Smooth muscle cell (in vitro differentiated cells): ENCODE data around the gene GAREM1. TPM values are rescaled to one million over a fixed set of nuclear protein-coding genes. Genes with fewer than 3 reads are reported as not detected.

ENCODE experiments used
- DNase-seq: peaks from one replicate; lab custom pipeline; 2025; ENCODE audit not compliant: unreplicated experiment; lab: John Stamatoyannopoulos, UW
- H2AFZ ChIP-seq: fragments of 200-600 bp; sonication (generic); 2 replicates; pipeline ENCODE4 v1.6.0; 2016; ENCODE audit warnings: antibody characterized with exemption, low read depth, mild to moderate bottlenecking
- H3F3A ChIP-seq: fragments of 200-600 bp; sonication (generic); 2 replicates; pipeline ENCODE4 v1.6.0; 2017; ENCODE audit warnings: antibody characterized with exemption, low read depth
- H3K27ac ChIP-seq: fragments of 200-600 bp; sonication (generic); 2 replicates; pipeline ENCODE4 v1.5.1; 2016; ENCODE audit warnings: low read depth, mild to moderate bottlenecking
- H3K27me3 ChIP-seq: fragments of 200-600 bp; sonication (generic); 2 replicates; pipeline ENCODE4 v1.6.1; 2016; ENCODE audit warnings: low read depth, mild to moderate bottlenecking
- H3K36me3 ChIP-seq: fragments of 200-600 bp; sonication (generic); 2 replicates; pipeline ENCODE4 v1.5.1; 2016; ENCODE audit warnings: low read depth
- H3K4me1 ChIP-seq: fragments of 200-600 bp; sonication (generic); 2 replicates; pipeline ENCODE4 v1.5.1; 2016; ENCODE audit warnings: low read depth
- H3K4me2 ChIP-seq: fragments of 200-600 bp; sonication (generic); 2 replicates; pipeline ENCODE4 v1.6.0; 2016; ENCODE audit warnings: mild to moderate bottlenecking
- H3K4me3 ChIP-seq: fragments of 200-600 bp; sonication (generic); 2 replicates; pipeline ENCODE4 v1.5.1; 2016; ENCODE audit warnings: mild to moderate bottlenecking
- H3K79me2 ChIP-seq: fragments of 200-600 bp; sonication (generic); 2 replicates; pipeline ENCODE4 v1.6.0; 2016; ENCODE audit warnings: low read depth, mild to moderate bottlenecking
- H3K9ac ChIP-seq: fragments of 200-600 bp; sonication (generic); 2 replicates; pipeline ENCODE4 v1.6.0; 2016; ENCODE audit warnings: low read depth
- H3K9me3 ChIP-seq: fragments of 200-600 bp; sonication (generic); replicated peaks from 2 replicates; pipeline ENCODE4 v1.5.1; 2016; ENCODE audit warnings: low read depth
- H4K20me1 ChIP-seq: fragments of 200-600 bp; sonication (generic); 2 replicates; pipeline ENCODE4 v1.6.0; 2016; ENCODE audit warnings: low read depth
- WGBS: methylation state at CpG from one replicate; pipeline ENCODE4 v1.1.7; 2016; ENCODE audit warnings: low lambda C conversion rate; 5-methylcytosine and 5-hydroxymethylcytosine counted together
- polyA plus RNA-seq: library from polyadenylated mRNA; unstranded; fragments of >200 nt; fragmentation: Nextera tagmentation; extraction: Ambion mirVana; gene quantifications from 2 replicates; pipeline ENCODE4 v1.2.1, GENCODE V29; 2016
- total RNA-seq: library from RNA; depleted of rRNA; stranded (reverse); fragments of >200 nt; gene quantifications from 2 replicates; pipeline ENCODE4 v1.2.3, GENCODE V29; 2014
- TF ChIP-seq, protein P1 (sequence below): fragments of 200-600 bp; sonication (generic); IDR thresholded peaks from 2 replicates; pipeline ENCODE4 v1.5.1; 2017; ENCODE audit warnings: borderline replicate concordance, mild to moderate bottlenecking, antibody characterized with exemption; ENCODE audit not compliant: insufficient read depth, poor library complexity, severe bottlenecking

GAREM1 gene
- total and polyA plus RNA-seq, 2 experiments from 2014 or later: 0.33 to 13.4 TPM

GRCh38 chr18:32439802-32440201 is 30.9 kb downstream of the GAREM1 start:
- Histone ChIP-seq H2AFZ (no peak overlapping the region), H3K36me3 (no peaks in the 10 kb centered on the region), H3K9ac (no peak overlapping the region), H3F3A (no peaks in the 10 kb centered on the region), H3K4me1 (no peaks in the 10 kb centered on the region), H3K4me2 (no peak overlapping the region), H3K27ac (no peak overlapping the region), H4K20me1 (no peaks in the 10 kb centered on the region), H3K4me3 (no peak overlapping the region), H3K27me3 (no peaks in the 10 kb centered on the region), H3K79me2 (no peaks in the 10 kb centered on the region), H3K9me3 (no peaks in the 10 kb centered on the region)
- 89% methylated on average over 1 of the region's 1 CpG for WGBS
- TF ChIP-seq, protein P1, sequence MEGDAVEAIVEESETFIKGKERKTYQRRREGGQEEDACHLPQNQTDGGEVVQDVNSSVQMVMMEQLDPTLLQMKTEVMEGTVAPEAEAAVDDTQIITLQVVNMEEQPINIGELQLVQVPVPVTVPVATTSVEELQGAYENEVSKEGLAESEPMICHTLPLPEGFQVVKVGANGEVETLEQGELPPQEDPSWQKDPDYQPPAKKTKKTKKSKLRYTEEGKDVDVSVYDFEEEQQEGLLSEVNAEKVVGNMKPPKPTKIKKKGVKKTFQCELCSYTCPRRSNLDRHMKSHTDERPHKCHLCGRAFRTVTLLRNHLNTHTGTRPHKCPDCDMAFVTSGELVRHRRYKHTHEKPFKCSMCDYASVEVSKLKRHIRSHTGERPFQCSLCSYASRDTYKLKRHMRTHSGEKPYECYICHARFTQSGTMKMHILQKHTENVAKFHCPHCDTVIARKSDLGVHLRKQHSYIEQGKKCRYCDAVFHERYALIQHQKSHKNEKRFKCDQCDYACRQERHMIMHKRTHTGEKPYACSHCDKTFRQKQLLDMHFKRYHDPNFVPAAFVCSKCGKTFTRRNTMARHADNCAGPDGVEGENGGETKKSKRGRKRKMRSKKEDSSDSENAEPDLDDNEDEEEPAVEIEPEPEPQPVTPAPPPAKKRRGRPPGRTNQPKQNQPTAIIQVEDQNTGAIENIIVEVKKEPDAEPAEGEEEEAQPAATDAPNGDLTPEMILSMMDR: no peak
- no peak for DNase-seq

- Histone ChIP-seq H3K27ac (no peak overlapping the region), H4K20me1 (no peaks in the 10 kb centered on the region), H3K79me2 (no peaks in the 10 kb centered on the region), H2AFZ (no peak overlapping the region), H3K4me2 (no peak overlapping the region), H3K4me3 (no peak overlapping the region), H3K27me3 (no peaks in the 10 kb centered on the region), H3K36me3 (no peaks in the 10 kb centered on the region), H3K4me1 (no peaks in the 10 kb centered on the region), H3K9ac (no peak overlapping the region), H3F3A (no peaks in the 10 kb centered on the region), H3K9me3 (no peaks in the 10 kb centered on the region)
- DNase-seq: no peak
- TF ChIP-seq, protein P1: no peak
- WGBS: 86% methylated on average over 2 of the region's 2 CpGs
Measured at GRCh38 chr18:32439241-32439640, 31.4 kb downstream of the GAREM1 start.

DNA sequence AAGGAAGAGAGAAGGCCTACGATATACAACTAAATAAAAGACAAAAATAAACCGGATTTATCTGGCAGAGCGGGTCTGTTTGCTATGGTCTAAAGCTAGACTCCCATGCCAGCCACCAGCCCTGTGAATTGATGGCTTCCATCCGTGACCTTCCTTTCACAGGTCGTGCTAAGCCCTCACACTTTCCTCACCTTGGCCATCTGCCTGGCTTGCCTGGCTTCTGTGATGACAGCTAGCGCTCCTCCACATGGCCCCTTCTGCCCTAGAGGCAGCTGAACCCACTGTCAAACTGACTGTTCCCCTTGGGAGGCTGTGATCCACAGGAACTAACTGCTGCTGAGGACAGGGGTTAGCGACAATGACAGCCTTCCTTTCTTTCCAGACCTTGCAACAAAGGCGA is 32.5 kb downstream of the GAREM1 start:
- no peaks in the 10 kb centered on the region for H3K4me1 ChIP-seq
- no peaks in the 10 kb centered on the region for H3K9me3 ChIP-seq
- H3K27ac ChIP-seq: no peak overlapping the region
- H3F3A ChIP-seq: no peaks in the 10 kb centered on the region
- TF ChIP-seq, protein P1: no peak
- H3K79me2 ChIP-seq: no peaks in the 10 kb centered on the region
- H3K4me3 ChIP-seq: no peak overlapping the region
- DNase-seq: no peak
- WGBS: 91% methylated on average over 8 of the region's 8 CpGs
- no peaks in the 10 kb centered on the region for H3K27me3 ChIP-seq
- H3K9ac ChIP-seq: no peak overlapping the region
- no peak overlapping the region for H2AFZ ChIP-seq
- no peaks in the 10 kb centered on the region for H3K36me3 ChIP-seq
- no peaks in the 10 kb centered on the region for H4K20me1 ChIP-seq
- no peak overlapping the region for H3K4me2 ChIP-seq

GRCh38 chr18:32437100-32437834 is 33.4 kb downstream of the GAREM1 start:
- H3K9ac ChIP-seq: no peak overlapping the region
- no peak for DNase-seq
- no peaks in the 10 kb centered on the region for H3K79me2 ChIP-seq
- TF ChIP-seq, protein P1: no peak
- no peaks in the 10 kb centered on the region for H3K36me3 ChIP-seq
- H3K4me3 ChIP-seq: no peak overlapping the region
- H2AFZ ChIP-seq: no peak overlapping the region
- no peak overlapping the region for H3K27ac ChIP-seq
- no peak overlapping the region for H3K4me2 ChIP-seq
- H3K27me3 ChIP-seq: no peaks in the 10 kb centered on the region
- H3K4me1 ChIP-seq: no peaks in the 10 kb centered on the region
- no peaks in the 10 kb centered on the region for H4K20me1 ChIP-seq
- H3K9me3 ChIP-seq: no peaks in the 10 kb centered on the region
- 89% methylated on average over 7 of the region's 7 CpGs for WGBS
- H3F3A ChIP-seq: no peaks in the 10 kb centered on the region
